OCI-LY7 (cell line): ENCODE data around the gene NTMT2. TPM values are rescaled to one million over a fixed set of nuclear protein-coding genes. Genes with fewer than 3 reads are reported as not detected.
"Not testable (repeated sequence)": the region's sequence is repeated elsewhere in the genome, so short reads cannot be mapped to it uniquely, and the experiment has no call there.

Experiments
- BruUV-seq: library from RNA; stranded (reverse); fragments of 400-500 nt; replicated peaks from 2 replicates; lab custom pipeline; 2021; lab: Mats Ljungman, UMichigan
- CTCF ChIA-PET: fragments of 300-600 bp; sonication (Branson Sonifier 250); formaldehyde crosslinking; loops from one replicate; lab custom pipeline; 2022; ENCODE audit warnings: antibody characterized with exemption; ENCODE audit not compliant: unreplicated experiment; lab: Charles Lee
- POLR2A ChIA-PET: fragments of 300-600 bp; sonication (Branson Sonifier 250); formaldehyde crosslinking; loops from one replicate; lab custom pipeline; 2022; ENCODE audit warnings: antibody characterized with exemption; lab: Charles Lee
- DNase-seq: peaks from one replicate; pipeline ENCODE4 v3.0.0-alpha.2; 2015; ENCODE audit warnings: low spot score
- H2AFZ ChIP-seq: fragments of 200-600 bp; sonication (generic), shearing (Covaris generic); 2 replicates; pipeline ENCODE4 v1.6.1; 2014; ENCODE audit warnings: mild to moderate bottlenecking, antibody characterized with exemption, low read length, moderate library complexity
- H3K27ac ChIP-seq: fragments of 200-600 bp; sonication (generic); 2 replicates; pipeline ENCODE4 v1.5.1; 2014; ENCODE audit warnings: mixed run types, low read depth, mild to moderate bottlenecking, moderate library complexity, low read length, inconsistent platforms; ENCODE audit not compliant: poor library complexity, severe bottlenecking
- H3K36me3 ChIP-seq: fragments of 200-600 bp; sonication (generic); 2 replicates; pipeline ENCODE4 v1.6.1; 2014; ENCODE audit warnings: mild to moderate bottlenecking, antibody characterized with exemption, low read length, moderate library complexity, mixed read lengths; ENCODE audit not compliant: insufficient read depth
- H3K4me1 ChIP-seq: fragments of 200-600 bp; sonication (generic); 2 replicates; pipeline ENCODE4 v1.5.1; 2014; ENCODE audit warnings: mild to moderate bottlenecking, low read length; ENCODE audit not compliant: insufficient read depth, poor library complexity, severe bottlenecking
- H3K4me2 ChIP-seq: fragments of 200-600 bp; sonication (generic); 2 replicates; pipeline ENCODE4 v1.6.1; 2014; ENCODE audit warnings: mild to moderate bottlenecking, low read length
- H3K4me3 ChIP-seq: fragments of 200-600 bp; sonication (generic); 2 replicates; pipeline ENCODE4 v1.5.1; 2014; ENCODE audit warnings: mild to moderate bottlenecking, low read depth, low read length; ENCODE audit not compliant: poor library complexity, severe bottlenecking
- H3K79me2 ChIP-seq: fragments of 200-600 bp; sonication (generic); 2 replicates; pipeline ENCODE4 v1.6.1; 2016; ENCODE audit warnings: low read depth, mild to moderate bottlenecking, low read length, moderate library complexity, mixed read lengths; ENCODE audit not compliant: insufficient read depth
- H3K9me2 ChIP-seq: fragments of 200-600 bp; sonication (generic); 2 replicates; pipeline ENCODE4 v1.6.1; 2016; ENCODE audit warnings: mild to moderate bottlenecking, low read length, mixed read lengths; ENCODE audit not compliant: insufficient read depth
- H3K9me3 ChIP-seq: fragments of 200-600 bp; sonication (generic); 2 replicates; pipeline ENCODE4 v1.6.1; 2014; ENCODE audit warnings: mild to moderate bottlenecking, mixed run types, low read length, mixed read lengths
- H4K20me1 ChIP-seq: fragments of 200-600 bp; sonication (generic); 2 replicates; pipeline ENCODE4 v1.6.1; 2014; ENCODE audit warnings: mild to moderate bottlenecking, antibody characterized with exemption, low read length, moderate library complexity, mixed read lengths; ENCODE audit not compliant: insufficient read depth
- EZH2phosphoT487 ChIP-seq: fragments of 200-600 bp; sonication (generic); IDR thresholded peaks from 2 replicates; pipeline ENCODE4 v1.6.1; 2018; ENCODE audit warnings: low read depth, borderline replicate concordance, mild to moderate bottlenecking, mixed run types, antibody characterized with exemption, low read length, moderate library complexity, mixed read lengths
- intact Hi-C: fragments of 100-400 bp; cut with micrococcal nuclease; formaldehyde crosslinking; loops from one replicate; pipeline ENCODE4 v1.10.0; 2022; ENCODE audit not compliant: unreplicated experiment
- total RNA-seq, 2 experiments: library from RNA; depleted of rRNA in 1 of 2; stranded (reverse); fragments of >200 nt in 1 of 2; shearing (Covaris generic) in 1 of 2; gene quantifications; 2 replicates each; pipeline ENCODE4 v1.2.3, GENCODE V29; 2014 to 2022
- TF ChIP-seq, protein P1 (sequence below): fragments of 200-600 bp; sonication (generic); conservative IDR thresholded peaks from 2 replicates; pipeline ENCODE4 v1.5.1; 2014; ENCODE audit warnings: mild to moderate bottlenecking, antibody characterized with exemption, low read length, moderate library complexity, mixed read lengths

The NTMT2 gene
- total RNA-seq, 2 experiments from 2014 or later = not detected

DNA sequence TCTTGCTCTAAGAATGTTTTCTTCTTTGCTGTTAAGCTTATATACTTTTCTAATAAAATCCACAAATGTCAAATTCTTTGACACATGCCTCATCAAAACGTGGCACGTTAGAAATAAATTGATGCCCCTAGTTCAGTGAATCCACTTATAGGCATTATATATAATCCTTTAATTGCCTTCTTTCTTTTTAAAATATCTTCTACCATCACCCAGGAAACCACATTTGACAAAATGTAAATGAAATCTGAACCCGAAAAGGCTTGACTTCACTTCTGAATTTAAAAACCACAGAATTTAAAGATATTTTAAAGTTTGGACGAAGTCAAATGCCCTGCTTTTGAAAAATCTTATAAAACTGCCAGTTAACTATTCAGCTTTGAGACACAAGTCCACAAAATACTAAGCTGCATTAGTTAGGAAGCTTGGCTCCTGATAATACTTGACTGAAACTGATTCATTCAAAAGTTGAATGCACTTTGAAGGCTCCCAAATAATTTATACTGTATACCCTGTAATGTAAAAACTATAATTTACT is 48.9 kb upstream of the NTMT2 start:
- no peak overlapping the region for H3K4me3 ChIP-seq
- H2AFZ ChIP-seq = no peak overlapping the region
- H3K36me3 ChIP-seq = no peaks in the 10 kb centered on the region
- no peaks in the 10 kb centered on the region for H3K4me1 ChIP-seq
- DNase-seq = no peak
- no peak for TF ChIP-seq EZH2phosphoT487
- TF ChIP-seq, protein P1, sequence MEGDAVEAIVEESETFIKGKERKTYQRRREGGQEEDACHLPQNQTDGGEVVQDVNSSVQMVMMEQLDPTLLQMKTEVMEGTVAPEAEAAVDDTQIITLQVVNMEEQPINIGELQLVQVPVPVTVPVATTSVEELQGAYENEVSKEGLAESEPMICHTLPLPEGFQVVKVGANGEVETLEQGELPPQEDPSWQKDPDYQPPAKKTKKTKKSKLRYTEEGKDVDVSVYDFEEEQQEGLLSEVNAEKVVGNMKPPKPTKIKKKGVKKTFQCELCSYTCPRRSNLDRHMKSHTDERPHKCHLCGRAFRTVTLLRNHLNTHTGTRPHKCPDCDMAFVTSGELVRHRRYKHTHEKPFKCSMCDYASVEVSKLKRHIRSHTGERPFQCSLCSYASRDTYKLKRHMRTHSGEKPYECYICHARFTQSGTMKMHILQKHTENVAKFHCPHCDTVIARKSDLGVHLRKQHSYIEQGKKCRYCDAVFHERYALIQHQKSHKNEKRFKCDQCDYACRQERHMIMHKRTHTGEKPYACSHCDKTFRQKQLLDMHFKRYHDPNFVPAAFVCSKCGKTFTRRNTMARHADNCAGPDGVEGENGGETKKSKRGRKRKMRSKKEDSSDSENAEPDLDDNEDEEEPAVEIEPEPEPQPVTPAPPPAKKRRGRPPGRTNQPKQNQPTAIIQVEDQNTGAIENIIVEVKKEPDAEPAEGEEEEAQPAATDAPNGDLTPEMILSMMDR = no peak
- no peaks in the 10 kb centered on the region for H3K79me2 ChIP-seq
- no peaks in the 10 kb centered on the region for H3K9me3 ChIP-seq
- ChIA-PET POLR2A (interaction anchor here (0.7 kb wide), 1 partner anchor 41 kb away, joined by 3 read pairs; no protein-coding TSS in a partner anchor), CTCF (no interaction called here)
- BruUV-seq = no TSS peak
- H3K9me2 ChIP-seq = no peaks in the 10 kb centered on the region
- no peaks in the 10 kb centered on the region for H4K20me1 ChIP-seq
- no peak overlapping the region for H3K4me2 ChIP-seq
- intact Hi-C loops = no loop called here
- H3K27ac ChIP-seq = no peak overlapping the region

DNA sequence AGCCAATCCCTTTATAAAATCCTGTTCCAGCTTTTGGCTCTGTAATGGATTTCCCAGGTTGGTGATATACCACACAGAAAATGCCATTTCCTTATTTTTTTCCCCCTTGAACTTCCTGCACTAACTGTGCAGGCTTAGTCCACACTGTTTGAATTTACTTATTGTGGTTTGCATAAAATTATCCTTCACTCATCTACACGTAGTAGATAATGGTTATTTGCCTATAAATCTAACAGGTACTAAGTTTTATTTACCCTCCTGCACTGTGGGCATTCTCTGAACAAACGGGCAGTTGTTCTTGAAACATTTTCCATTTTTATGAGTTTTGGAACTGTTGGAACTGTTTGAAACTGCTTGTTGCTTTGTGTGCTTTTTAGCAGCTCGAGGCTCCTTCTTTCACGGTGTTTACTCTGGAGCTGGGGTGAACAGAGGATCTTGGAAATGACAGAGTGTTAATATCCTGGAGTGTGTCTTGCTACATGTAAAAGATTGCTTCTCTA is 48.3 kb upstream of the NTMT2 start:
- no peaks in the 10 kb centered on the region for H3K4me1 ChIP-seq
- H3K79me2 ChIP-seq = no peaks in the 10 kb centered on the region
- H3K36me3 ChIP-seq = no peaks in the 10 kb centered on the region
- ChIA-PET CTCF (no interaction called here), POLR2A (interaction anchor here (0.7 to 1.2 kb wide), 2 partner anchors 42 to 60 kb away, joined by 3 read pairs; no protein-coding TSS in a partner anchor)
- H4K20me1 ChIP-seq = no peaks in the 10 kb centered on the region
- BruUV-seq = no TSS peak
- no peak overlapping the region for H2AFZ ChIP-seq
- TF ChIP-seq, protein P1 = no peak
- no peak for TF ChIP-seq EZH2phosphoT487
- H3K9me2 ChIP-seq = no peaks in the 10 kb centered on the region
- DNase-seq = no peak
- no peak overlapping the region for H3K4me3 ChIP-seq
- no peak overlapping the region for H3K4me2 ChIP-seq
- intact Hi-C loops = no loop called here
- no peaks in the 10 kb centered on the region for H3K9me3 ChIP-seq
- no peak overlapping the region for H3K27ac ChIP-seq

DNA sequence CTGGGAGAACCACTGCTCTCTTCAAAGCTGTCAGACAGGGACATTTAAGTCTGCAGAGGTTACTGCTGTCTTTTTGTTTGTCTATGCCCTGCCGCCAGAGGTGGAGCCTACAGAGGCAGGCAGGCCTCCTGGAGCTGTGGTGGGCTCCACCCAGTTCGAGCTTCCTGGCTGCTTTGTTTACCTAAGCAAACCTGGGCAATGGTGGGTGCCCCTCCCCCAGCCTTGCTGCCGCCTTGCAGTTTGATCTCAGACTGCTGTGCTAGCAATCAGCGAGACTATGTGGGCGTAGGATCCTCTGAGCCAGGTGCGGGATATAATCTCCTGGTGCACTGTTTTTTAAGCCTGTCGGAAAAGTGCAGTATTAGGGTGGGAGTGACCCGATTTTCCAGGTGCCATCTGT is 32.6 kb upstream of the NTMT2 start:
- BruUV-seq, intact Hi-C loops, H3K4me2 ChIP-seq, H3K9me2 ChIP-seq, H3K36me3 ChIP-seq, H4K20me1 ChIP-seq, CTCF ChIA-PET, H3K4me3 ChIP-seq, H3K4me1 ChIP-seq, H2AFZ ChIP-seq, H3K27ac ChIP-seq, DNase-seq, POLR2A ChIA-PET, H3K9me3 ChIP-seq, H3K79me2 ChIP-seq: not testable (repeated sequence)
